RPMI7951 (cell line): ENCODE results near the gene CD207. TPM values are rescaled to one million over a fixed set of nuclear protein-coding genes. Genes with fewer than 3 reads are reported as not detected.
A peak's percentile ranks its signal among the peaks of the same experiment; 100 is the strongest.
"Not testable (repeated sequence)": the region's sequence is repeated elsewhere in the genome, so short reads cannot be mapped to it uniquely, and the experiment has no call there.

Experiments used
- DNase-seq: peaks from one replicate; pipeline ENCODE4 v3.0.0-alpha.2; 2012; ENCODE audit warnings: low read depth
- total RNA-seq: library from RNA; depleted of rRNA; stranded (reverse); fragments of >200 nt; shearing (Covaris generic); gene quantifications from 2 replicates; pipeline ENCODE4 v1.2.3, GENCODE V29; 2014; rRNA removed

Gene CD207
- 0.29 TPM in 1 of 2 replicates, not detected in the other for total RNA-seq

DNA sequence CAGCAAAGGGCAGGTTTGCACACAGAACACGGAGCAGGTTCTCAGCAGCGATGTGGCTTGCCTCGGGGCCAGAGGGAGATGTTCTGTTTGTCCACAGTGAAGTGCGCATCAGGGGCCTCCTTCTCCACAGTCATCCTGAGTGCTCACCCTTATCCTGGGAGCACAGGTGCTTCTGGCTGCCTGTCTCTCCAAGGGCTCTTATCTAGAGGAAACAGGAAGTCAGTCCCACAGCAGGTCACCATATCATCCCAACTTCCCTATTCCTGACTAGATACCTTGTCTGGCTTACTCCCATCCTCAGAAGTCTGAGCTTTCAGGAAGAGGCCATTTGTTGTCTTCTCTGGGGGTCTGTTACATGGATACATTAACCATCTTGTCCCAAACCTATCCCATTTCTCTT lies at the start of gene CD207:
Gene CD207, minus strand, starts transcription at position 174 of the 400 bp plus-strand sequence. Its CDS starts 40 bp downstream, at position 134.
- DNase-seq: no peak

DNA sequence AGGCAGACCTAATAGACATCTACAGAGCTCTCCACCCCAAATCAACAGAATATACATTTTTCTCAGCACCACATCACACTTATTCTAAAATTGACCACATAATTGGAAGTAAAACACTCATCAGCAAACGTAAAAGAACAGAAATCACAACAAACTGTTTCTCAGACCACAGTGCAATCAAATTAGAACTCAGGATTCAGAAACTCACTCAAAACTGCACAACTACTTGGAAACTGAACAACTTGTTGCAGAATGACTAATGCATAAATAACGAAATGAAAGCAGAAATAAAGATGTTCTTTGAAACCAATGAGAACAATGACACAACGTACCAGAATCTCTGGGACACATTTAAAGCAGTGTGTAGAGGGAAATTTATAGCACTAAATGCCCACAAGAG lies 42.9 kb upstream of the CD207 start:
- DNase-seq: not testable (repeated sequence)

DNA sequence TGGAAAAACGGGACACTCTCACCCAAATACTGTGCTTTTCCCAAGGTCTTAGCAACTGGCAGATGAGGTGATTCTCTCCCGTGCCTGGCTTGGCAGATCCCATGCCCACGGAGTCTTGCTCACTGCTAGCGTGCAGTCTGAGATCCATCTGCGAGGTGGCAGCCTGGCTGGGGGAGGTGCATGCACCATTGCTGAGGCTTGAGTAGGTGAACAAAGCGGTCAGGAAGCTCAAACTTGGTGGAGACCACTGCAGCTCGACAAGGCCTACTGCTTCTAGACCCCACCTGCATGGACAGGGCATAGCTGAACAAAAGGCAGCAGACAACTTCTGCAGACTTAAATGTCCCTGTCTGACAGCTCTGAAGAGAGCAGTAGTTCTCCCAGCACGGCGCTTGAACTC lies 40.5 kb upstream of the CD207 start:
- DNase-seq: not testable (repeated sequence)

DNA sequence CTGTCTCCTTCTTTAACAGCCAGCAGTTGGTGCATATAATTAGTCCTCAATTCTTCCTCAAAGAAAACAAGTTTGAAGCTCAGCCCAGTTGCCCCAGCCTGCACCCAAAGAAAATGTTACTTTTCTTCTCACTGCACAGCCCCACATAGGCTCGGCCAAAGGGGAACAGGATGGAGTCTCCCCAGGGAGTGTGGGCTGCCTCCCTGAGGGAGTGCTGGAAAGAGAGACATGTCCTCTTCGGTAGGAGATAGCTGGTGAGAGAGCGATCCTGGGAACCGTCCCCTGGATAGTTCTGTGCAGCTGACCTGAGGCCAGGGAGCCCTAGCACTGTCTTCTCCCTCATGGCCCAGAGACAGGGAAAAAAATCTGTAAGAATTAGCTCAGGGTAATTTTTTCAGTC lies 37.9 kb upstream of the CD207 start:
- DNase-seq: no peak

DNA sequence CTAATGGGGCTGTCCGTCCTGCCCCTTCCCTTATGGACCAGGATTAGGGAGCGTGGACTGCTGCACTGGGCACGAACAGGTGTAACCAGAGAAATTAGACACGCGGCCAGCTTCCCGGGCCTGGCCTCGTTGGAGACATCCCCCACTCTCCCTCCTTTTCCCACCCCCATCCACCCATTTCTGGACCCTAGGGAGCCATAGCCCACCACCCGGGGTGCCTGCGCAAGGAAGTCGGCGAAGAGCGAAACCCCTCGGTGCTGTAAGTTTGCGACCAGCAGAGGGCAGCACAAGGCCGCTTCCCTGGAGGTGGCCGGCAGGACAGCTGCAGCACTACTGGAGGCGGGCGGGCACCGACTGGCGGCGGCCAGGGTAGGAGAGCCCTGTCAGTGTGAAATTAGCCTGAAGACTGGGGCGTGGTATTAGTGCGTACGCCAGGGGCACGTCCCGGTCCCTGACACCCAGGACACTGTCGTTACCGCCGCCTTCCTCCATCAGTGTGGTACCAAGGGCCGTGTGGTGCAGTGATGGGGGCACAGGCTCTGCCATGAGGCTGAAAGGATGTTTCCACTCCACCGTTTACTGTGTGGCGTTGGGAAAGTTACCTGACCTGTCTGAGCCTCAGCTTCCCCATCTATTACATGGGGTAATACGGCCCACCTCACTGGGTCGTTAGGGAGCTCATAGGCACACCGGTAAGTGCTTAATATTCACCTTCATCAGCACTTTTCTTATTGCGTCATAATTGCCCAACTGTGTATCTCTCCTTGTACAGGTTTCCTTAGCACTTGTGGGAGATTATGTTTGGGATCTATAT lies 36.0 kb upstream of the CD207 start:
- peak; percentile 71 for DNase-seq

DNA sequence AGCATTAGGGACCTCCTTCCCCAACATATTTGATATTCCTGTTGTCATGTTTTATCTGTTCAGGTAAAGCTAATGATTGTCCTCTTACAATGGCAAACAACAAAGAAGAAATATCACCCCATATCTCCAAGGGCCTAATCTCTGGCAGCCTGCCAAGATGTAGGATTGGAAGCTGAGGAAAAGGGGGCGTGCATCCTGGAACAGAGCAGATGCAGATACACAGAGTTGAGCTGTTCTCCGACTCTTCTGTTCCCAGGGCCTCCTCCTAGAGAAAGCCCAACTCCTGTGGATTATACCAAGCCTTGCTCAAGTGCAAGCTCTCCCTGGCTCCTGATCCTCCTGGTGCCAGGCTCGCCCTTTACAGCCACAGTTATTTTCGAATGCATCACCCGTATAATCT lies 35.2 kb upstream of the CD207 start:
- no peak for DNase-seq

DNA sequence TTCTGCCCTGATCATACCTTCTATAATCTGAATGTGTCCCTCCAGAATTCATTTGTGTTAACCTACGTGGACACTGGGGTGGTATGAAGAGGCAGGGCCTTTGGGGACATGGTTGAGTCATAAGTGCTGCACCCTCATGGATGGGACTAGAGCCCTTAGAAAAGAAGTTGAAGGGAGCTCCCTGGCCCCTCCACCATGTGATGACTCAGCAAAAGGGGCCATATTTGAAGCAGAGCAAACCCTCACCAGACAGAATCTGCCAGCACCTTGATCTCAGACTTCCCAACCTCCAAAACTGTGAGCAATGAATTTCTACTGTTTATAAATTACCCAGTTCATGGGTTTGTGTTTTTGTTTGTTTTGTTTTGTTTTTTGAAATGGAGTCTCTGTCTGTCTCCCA lies 33.4 kb upstream of the CD207 start:
- no peak for DNase-seq

DNA sequence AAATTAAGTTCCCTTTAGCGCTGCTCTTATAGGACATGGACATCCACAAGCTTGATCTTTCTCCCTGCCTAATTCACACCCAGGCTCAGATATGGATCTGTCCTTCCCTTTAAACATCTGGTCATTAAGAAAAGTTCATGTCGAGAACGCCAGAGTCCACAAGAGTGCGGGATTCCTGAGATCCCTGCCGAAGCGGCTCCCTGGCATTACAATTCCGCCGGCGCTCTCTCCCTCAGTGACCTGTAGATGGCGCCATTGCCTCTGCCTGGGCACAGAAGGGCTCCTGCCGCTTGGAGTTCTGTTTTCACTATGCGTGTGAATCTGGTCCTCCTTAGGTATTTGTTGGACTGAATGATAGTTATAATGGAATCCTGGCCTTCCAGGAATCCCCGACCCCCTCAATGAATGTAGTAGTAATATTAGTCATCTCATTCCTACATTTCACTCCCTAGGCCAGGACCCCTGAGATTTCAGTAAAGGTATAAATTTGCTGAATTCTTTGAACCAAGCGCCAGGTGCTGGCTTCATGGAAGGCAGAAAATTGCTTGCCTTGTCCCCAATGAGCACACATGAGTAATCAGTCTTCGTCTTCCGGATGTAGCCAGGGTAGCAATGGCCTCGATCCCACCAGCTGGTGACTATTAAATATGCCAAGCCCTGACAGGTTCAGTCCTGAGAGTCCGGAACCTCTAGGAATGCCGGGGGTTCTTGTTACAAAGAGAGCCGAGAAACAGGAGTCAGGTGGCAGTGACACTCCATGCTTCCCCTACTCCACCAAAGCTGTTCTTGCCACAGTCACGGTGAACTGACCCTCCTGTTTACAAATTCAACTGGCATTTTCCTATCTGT lies 26.4 kb upstream of the CD207 start:
- DNase-seq: peak; percentile 72

DNA sequence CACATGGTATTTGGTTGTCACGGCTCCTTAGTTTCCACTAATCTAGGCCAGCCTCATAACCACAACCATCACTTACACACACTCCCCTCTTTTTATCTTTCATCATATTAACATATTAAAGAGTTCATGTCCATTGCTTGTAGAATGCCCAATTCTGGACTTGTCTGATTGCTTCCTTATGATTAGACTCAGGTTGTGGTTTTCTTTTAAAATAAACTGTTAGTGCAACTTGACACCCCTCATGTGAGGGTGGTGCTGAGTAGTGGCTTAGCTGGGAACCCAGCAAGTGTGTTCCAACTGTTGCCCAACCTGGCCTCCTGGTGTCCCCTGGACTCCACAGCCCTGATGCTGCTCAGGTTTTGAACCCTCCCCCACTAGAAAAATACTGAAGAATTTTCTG lies 20.1 kb upstream of the CD207 start:
- peak; percentile 50 for DNase-seq

DNA sequence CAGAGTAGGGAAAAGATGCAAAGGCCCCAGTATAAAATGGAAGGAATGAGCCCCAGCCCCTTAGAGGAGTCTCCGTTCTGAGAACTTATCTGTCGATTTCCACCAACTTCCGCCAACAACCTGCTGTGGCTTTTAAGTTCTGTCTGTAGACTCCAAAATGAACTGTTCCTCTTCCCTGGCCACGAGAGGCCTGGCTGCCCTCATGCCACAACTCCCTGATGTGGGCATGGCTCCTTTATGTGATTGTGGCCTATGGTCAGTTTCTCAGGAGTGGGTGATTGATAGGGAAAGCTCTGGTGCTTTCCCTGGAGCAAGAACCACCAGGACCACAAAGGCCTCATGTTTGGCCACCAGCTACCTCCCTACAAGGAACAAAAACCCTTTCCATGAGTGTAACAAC lies 18.8 kb upstream of the CD207 start:
- no peak for DNase-seq

DNA sequence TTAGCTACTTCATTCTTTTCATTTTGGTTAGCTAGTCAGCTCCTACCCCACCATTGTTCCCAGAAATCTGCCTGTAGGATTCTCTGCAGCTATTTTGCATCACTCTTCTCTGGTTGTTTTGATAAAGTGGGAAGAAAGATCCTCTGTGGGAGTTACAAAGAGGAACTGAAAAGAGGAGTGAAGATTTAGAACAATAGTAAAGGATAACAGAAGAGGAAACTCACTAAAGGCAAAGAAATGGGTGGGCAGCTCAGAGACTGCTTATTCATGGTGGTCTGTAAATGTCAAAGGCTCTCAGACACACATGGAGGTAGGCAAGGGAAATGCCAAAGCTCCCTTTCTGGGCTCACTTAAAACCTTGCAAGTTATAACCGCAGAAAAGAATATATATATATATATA lies 17.2 kb upstream of the CD207 start:
- no peak for DNase-seq

DNA sequence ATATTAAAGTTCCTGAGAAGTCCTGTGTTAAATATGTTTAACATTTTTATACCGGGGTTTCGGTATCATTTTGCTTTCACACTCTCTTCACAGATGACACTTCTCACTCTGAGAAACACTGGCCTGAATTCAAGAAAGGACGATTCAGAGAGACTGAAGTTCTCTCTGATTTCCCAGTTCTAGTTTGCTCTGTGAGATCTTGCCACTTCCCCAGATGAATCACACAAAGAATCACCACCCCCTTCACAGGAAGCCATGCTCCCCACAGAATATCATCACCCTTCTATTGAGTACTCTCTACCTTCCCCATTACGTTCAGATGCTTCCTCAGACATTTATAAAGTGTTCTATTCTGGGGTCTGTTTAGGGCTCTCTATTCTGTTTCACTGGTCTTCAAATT lies 16.1 kb upstream of the CD207 start:
- DNase-seq: no peak

DNA sequence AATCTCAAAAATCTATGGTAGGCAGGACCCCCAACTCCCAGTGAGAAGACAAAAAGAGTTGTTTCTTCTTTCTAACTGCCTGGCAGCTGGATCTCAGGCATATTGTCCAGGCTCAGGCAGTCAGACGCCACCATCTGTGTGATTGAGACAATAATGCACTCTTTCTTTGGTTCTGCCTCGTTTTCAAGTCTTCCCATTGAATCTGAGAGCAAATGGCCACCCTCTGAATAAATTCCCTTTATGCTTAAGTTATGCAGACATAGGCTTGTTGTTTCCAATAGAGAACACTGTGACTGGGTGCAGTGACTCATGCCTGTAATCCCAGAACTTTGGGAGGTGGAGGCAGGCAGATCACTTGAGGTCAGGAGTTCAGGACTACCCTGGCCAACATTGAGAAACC lies 15.3 kb upstream of the CD207 start:
- DNase-seq: peak; percentile 44

DNA sequence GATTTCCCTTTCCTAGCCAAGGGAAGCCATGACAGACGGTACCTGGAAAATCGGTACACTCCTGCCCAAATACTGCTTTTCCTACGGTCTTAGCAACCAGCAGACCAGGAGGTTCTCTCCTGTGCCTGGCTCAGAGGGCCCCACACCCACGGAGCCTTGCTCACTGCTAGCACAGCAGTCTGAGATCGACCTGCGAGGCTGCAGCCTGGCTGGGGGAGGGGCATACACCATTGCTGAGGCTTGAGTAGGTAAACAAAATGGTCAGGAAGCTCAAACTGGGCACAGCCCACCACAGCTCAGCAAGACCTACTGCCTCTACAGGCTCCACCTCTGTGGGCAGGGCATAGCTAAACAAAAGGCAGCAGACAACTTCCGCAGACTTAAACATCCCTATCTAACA lies 6.8 kb upstream of the CD207 start:
- DNase-seq: no peak

DNA sequence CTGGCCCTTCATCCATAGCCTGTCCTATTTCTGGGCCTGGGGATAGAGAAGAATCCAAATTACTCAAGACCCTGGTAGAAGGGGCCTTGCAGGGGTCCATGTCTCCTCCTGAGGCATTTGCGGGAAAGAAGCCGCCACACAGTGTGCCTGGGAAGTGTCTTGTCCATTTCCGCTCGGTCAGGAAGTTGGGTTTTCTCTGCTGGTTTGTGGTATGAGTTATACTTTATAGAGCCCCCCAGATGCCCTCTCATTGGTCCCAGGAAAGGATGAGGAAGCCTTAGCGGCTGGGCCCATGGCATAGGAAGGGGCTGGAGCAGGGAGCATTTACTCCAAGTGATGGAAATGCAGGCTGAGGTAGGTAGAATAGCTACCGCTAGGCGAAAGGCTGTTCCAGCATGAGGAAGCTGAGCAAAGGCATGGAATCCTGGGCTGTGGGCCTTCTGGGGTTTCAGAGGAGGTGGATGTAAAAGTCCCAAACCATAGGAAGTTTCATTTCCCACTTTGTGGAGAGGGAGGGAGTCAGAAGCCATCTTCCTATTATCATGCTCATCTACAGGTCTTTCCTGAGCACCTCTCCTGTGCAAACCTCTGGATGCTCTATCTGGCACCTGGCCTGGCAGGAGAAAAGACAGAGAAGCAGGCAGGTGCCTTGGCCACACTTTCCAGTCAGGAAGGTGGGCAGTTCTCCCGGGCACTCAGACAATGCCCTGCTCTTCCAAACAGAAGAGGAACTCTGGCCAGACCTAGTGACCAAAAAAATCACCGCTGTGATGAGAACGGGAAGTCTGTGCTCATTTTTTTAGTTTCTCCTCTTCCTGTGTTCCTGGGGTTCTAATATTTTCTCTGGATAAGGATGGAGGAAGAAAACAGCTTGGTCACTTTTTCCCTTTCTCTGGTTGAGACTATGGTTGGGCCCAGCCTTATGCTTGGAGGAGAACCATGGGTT lies 2.6 kb upstream of the CD207 start:
- no peak for DNase-seq

DNA sequence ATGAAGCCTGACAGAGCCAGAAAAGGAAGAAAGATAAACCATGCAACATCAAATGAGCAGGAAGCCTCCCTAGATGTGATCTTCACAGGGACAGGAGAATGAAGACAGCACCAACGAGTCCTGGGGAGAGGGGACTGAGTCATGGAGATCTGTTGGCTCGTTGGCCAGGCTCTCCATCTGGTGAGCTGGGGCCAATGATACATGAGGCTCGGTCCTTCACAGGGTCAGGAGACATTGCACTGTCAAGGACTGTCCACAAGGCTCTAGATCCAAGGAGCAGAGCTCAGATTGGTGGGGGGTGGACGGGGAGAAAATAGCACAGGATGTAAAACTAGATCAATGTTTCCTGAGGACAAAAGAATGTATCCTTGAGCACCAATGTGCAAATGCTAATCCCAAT lies 735 bp downstream of the CD207 start:
- no peak for DNase-seq

DNA sequence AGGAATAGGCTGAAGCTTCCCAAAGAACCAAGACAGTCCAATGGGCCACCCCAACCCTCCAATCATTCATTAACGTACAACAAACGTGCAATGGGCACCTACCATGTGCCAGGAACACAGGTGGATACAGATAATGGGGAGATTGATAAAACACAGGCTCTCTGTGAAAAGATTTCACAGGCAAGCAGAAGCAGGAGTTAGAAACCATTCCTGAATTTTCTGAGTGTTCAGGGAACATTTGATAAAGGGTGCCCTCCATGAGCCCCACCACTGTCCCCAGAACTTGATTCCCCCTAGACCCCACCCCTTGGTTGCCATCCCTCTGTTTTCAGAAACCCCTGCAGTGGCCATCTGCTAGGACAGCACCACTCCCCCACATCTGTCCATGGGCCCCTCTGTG lies 1.5 kb downstream of the CD207 start:
- no peak for DNase-seq

DNA sequence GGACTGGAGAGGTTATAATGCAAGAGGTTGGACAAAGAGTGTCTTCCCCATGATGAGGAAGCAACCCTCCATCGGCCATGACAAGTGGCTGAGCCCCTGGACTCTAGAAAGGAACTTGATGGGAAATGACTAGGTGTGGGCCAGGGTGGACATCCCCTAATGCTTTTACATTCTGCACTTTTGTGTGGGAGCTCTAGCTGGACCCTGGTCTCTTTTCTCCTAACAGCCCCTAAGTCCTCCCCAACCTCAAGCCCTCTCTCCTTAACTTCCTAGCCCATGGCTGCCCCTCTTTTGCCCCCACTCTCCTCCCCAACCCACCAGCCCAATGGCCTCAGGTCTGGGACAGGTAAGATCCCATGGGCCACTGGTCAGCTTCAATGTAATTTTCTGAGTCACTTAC lies 2.4 kb downstream of the CD207 start:
- DNase-seq: no peak

DNA sequence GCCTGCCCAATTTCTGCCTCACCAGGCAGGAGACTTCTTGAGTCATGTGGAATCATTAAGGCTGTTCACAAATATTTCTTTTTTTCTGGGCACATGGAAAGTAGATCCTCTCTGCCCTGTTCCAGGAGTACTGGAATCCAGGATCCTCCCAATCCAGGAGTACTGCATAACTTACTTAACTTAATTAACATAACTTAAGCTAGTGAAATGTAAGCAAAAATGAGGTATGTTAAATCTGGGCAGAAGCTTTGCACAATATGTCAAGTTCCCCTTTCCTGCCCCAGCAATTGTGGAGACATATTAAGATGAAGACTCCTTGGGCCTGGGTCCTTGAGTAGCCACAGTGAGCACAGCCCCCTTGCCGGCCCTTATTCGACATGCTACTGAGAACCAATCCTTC lies 3.2 kb downstream of the CD207 start:
- DNase-seq: no peak

DNA sequence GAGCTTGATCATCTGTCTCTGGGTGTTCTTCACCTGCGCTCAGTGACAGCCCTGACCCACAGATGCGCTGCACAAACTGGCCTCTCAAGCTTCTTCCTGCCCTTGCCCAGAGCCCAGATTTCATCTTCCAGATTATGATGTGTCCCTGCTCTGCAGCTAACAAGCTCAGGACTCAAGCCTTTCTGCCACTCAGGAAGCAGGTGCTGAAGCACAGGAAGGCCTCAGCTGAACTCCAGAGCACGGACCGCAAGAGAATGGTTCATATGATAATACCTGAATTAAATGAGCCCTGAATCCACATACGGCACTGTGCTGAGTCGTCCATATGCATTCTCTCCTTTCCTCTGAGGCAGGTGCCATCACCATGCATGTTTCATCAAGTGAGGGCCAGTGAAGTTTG lies 3.8 kb downstream of the CD207 start:
- no peak for DNase-seq

DNA sequence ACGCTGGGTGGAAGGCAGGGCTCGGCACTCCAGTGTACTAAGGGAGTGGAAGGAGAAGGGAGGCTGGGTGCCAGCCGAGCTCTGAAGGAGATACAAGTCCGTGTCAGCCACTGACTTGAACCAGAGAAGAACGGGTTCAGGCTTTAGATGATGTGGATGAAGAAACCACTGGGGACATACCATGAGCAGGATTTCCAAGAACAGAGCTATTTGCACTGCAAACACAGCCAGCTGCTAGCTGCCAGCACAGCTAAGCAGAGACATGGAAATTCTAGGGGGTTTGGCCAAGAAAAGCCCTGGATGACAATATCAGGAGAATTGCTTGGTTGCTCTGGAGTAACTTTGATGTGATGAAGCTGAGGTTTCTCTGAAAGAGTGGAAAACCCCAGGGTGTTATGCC lies 5.2 kb downstream of the CD207 start:
- DNase-seq: no peak

DNA sequence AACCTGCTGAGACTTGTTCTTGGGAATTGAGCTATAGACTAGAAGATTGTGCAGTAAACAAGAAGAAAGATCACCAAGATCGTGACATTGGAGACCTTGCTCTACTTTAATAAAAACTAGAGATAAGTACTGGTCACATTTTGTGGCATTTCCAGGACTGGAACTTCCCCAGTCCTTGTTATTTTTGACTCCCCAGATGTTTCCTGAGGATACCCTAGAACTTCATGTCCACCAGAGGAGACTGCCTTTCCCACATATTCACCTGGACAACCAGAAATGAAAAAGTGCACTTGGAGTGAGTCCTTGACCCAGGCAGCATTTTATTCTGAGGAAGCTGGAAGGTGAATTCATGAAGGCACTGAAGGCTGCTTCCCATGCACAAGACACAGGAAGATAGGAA lies 5.7 kb downstream of the CD207 start:
- no peak for DNase-seq
